ENCODE results near the gene TM7SF2. TPM values are rescaled to one million over a fixed set of nuclear protein-coding genes. Genes with fewer than 3 reads are reported as not detected.

TM7SF2 gene
- total and polyA plus RNA-seq, 2 of the 13 experiments (the other 11 are each of a cell fraction or from before 2014, with no cell fraction given), result 56.0 to 66.9 TPM

DNA sequence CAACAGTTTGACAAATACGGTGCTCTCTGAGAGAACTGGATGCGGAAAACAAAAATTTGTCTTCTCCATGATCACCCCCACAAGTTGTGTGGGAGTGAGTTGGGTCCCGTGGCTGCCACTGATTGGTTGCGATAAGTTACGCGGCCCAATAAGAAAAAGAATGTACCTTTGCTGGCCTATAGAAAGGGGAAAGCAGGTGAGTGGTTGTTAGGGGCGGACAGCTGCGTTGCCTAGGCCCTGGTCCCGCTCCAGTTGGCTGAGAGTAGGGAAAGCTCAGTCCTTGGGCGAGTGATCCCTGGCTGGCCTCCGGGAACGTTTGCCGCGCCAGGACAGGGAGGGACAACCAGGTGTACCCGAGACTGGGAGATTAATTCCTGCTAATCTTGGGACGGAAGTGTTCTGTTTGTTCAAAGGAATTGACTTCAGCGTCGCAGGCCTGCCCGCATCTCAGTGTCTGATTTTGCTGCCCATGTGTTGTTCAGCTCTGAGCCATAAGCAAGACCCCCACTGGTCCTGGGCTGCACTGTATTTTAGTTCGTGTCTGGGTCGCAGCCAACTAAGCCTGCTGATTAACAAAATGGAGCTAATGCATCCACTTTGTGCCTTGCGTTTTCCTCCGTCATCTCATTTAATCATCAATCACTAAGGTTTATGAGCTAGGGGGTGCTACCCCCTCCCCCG is 23.4 kb downstream of the TM7SF2 start (continued):
- TF ChIP-seq SP2 (CRISPR knock-in tag; IDR thresholded peaks at IDR 0.05) (peak; percentile 89), ZNF83 (CRISPR knock-in tag; IDR thresholded peaks at IDR 0.05; ENCODE audit: borderline replicate concordance) (no peak), SUZ12 (IDR thresholded peaks at IDR 0.05; ENCODE audit: low read depth, low read length) (no peak), ZNF569 (CRISPR knock-in tag; IDR thresholded peaks at IDR 0.05; ENCODE audit: borderline replicate concordance) (no peak), ZNF558 (CRISPR knock-in tag; IDR thresholded peaks at IDR 0.05; ENCODE audit: borderline replicate concordance) (no peak), CBX1 (IDR thresholded peaks at IDR 0.05; ENCODE audit: low read depth) (no peak), STAG1 (CRISPR knock-in tag; IDR thresholded peaks at IDR 0.05) (peak; percentile 19; the same call in 1 of the 2 replicates), ZSCAN25 (CRISPR knock-in tag; IDR thresholded peaks at IDR 0.05) (no peak)
- TF ChIP-seq, protein P1, sequence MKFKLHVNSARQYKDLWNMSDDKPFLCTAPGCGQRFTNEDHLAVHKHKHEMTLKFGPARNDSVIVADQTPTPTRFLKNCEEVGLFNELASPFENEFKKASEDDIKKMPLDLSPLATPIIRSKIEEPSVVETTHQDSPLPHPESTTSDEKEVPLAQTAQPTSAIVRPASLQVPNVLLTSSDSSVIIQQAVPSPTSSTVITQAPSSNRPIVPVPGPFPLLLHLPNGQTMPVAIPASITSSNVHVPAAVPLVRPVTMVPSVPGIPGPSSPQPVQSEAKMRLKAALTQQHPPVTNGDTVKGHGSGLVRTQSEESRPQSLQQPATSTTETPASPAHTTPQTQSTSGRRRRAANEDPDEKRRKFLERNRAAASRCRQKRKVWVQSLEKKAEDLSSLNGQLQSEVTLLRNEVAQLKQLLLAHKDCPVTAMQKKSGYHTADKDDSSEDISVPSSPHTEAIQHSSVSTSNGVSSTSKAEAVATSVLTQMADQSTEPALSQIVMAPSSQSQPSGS (CRISPR knock-in tag; IDR thresholded peaks at IDR 0.05), result no peak
- TF ChIP-seq, protein P2, sequence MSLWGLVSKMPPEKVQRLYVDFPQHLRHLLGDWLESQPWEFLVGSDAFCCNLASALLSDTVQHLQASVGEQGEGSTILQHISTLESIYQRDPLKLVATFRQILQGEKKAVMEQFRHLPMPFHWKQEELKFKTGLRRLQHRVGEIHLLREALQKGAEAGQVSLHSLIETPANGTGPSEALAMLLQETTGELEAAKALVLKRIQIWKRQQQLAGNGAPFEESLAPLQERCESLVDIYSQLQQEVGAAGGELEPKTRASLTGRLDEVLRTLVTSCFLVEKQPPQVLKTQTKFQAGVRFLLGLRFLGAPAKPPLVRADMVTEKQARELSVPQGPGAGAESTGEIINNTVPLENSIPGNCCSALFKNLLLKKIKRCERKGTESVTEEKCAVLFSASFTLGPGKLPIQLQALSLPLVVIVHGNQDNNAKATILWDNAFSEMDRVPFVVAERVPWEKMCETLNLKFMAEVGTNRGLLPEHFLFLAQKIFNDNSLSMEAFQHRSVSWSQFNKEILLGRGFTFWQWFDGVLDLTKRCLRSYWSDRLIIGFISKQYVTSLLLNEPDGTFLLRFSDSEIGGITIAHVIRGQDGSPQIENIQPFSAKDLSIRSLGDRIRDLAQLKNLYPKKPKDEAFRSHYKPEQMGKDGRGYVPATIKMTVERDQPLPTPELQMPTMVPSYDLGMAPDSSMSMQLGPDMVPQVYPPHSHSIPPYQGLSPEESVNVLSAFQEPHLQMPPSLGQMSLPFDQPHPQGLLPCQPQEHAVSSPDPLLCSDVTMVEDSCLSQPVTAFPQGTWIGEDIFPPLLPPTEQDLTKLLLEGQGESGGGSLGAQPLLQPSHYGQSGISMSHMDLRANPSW (CRISPR knock-in tag; IDR thresholded peaks at IDR 0.05; ENCODE audit: borderline replicate concordance), result no peak; the same call in 1 of the 2 replicates
- TF ChIP-seq, protein P3, sequence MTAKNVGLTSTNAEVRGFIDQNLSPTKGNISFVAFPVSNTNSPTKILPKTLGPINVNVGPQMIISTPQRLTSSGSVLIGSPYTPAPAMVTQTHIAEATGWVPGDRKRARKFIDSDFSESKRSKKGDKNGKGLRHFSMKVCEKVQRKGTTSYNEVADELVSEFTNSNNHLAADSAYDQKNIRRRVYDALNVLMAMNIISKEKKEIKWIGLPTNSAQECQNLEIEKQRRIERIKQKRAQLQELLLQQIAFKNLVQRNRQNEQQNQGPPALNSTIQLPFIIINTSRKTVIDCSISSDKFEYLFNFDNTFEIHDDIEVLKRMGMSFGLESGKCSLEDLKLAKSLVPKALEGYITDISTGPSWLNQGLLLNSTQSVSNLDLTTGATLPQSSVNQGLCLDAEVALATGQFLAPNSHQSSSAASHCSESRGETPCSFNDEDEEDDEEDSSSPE (CRISPR knock-in tag; IDR thresholded peaks at IDR 0.05), result no peak; the same call in 1 of the 2 replicates
- TF ChIP-seq, protein P4, sequence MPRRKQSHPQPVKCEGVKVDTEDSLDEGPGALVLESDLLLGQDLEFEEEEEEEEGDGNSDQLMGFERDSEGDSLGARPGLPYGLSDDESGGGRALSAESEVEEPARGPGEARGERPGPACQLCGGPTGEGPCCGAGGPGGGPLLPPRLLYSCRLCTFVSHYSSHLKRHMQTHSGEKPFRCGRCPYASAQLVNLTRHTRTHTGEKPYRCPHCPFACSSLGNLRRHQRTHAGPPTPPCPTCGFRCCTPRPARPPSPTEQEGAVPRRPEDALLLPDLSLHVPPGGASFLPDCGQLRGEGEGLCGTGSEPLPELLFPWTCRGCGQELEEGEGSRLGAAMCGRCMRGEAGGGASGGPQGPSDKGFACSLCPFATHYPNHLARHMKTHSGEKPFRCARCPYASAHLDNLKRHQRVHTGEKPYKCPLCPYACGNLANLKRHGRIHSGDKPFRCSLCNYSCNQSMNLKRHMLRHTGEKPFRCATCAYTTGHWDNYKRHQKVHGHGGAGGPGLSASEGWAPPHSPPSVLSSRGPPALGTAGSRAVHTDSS (CRISPR knock-in tag; conservative IDR thresholded peaks at IDR 0.05), result no peak
- TF ChIP-seq, protein P5, sequence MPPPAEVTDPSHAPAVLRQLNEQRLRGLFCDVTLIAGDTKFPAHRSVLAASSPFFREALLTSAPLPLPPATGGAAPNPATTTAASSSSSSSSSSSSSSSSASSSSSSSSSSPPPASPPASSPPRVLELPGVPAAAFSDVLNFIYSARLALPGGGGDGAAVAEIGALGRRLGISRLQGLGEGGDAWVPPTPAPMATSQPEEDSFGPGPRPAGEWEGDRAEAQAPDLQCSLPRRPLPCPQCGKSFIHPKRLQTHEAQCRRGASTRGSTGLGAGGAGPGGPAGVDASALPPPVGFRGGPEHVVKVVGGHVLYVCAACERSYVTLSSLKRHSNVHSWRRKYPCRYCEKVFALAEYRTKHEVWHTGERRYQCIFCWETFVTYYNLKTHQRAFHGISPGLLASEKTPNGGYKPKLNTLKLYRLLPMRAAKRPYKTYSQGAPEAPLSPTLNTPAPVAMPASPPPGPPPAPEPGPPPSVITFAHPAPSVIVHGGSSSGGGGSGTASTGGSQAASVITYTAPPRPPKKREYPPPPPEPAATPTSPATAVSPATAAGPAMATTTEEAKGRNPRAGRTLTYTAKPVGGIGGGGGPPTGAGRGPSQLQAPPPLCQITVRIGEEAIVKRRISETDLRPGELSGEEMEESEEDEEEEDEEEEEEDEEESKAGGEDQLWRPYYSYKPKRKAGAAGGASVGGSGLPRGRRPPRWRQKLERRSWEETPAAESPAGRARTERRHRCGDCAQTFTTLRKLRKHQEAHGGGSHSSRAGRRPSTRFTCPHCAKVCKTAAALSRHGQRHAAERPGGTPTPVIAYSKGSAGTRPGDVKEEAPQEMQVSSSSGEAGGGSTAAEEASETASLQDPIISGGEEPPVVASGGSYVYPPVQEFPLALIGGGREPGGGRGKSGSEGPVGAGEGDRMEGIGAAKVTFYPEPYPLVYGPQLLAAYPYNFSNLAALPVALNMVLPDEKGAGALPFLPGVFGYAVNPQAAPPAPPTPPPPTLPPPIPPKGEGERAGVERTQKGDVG (CRISPR knock-in tag; IDR thresholded peaks at IDR 0.05; ENCODE audit: borderline replicate concordance), result no peak

Data from HepG2 (cell line).